Right ventricle myocardium inferior (tissue), 1 donor: ENCODE data around the gene EDN1. TPM values are rescaled to one million over a fixed set of nuclear protein-coding genes. Genes with fewer than 3 reads are reported as not detected.

Experiments
- ATAC-seq: fragments of 200-7000 bp; cut with Tn5 transposase; one replicate; pipeline ENCODE4 v1.9.1; 2020; ENCODE audit warnings: mild to moderate bottlenecking, moderate library complexity
- DNase-seq: peaks from one replicate; pipeline ENCODE4 v3.0.0; 2021; ENCODE audit errors: missing footprints
- intact Hi-C: fragments of 100-400 bp; cut with DNase I; formaldehyde crosslinking; loops from one replicate; pipeline ENCODE4 v1.11.0; 2022
- total RNA-seq: library from RNA; stranded (reverse); fragmentation: NEBNext Ultra II Directional; extraction: Animal tissue kit (Norgen Biotek cat#: 25700); gene quantifications from one replicate; pipeline ENCODE4 v1.2.1, GENCODE V29; 2021
- donor health status: DM: no; HTN: yes; CAD: no; lungs with severe emphysema.

EDN1 gene
- total RNA-seq, 1 donor from 2014 or later = 2.9 TPM

DNA sequence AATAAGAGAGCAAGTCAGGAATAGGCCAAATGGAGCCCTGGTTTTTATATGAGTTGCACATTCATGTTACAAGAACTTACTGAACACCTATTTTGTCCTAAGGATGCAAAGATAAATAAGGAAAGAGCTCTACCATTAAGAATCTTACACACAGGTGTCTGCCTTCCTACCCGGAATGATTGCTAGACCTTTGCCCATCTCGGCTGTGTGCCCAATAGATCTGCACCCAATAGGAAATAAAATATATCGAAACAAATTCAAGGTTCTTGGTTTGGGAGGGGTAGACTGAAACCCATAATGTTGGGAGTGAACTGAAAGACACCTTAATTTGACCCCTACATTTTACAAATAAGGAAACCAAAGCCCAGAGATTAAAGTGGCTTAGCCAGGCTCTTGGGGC lies 48.9 kb downstream of the EDN1 start:
- no peak for DNase-seq
- no peak for ATAC-seq
- intact Hi-C loops = no loop called here

DNA sequence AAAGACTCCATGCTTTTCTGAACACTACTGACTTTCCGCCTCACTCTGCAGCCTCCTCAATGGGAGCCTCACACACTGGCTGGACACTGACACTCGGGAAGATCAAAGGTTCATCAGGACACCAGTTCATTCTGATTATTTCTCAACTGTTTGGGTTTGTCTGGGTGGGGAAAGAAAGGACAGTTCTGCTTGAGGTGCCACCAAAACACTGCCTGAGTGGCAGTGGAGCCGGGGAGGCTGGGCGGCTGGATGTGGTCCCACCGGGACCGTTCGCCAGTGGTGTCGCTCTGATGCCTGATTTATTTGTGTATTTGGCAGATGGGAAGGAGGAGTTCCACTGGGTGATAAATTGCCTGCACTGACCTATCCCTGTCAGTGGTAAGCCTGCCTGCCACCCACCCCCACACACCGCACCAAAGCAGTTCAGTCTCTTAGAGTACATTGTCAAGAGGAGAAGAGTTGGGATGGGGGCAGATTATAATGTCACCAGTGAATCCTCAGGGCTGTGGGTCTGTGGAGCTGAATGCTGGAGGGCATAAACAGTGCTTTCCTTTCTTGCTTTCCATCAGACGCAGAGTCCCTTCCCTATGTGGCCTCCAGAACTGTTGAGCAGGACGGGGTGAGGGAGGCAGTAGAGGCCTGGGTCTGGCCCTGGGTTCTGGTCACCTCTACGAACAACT lies 49.8 kb downstream of the EDN1 start:
- intact Hi-C loops = no loop called here
- ATAC-seq (no peak), DNase-seq (peak; percentile 48)

DNA sequence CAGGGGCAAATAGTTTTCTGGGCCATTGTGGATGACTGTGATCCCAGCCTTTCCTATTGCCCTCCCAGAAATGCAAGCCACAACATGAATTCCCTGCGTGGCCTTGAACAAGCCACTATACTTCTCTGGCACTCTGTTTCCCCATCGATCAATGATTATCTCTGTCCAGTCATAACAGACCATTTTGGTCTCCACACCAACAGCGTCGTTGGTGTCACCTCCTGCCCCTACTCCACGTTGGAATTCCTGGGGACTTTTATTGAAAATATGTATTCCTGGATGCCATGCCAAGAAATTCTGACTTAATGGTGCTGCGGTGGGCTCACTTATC lies 50.3 kb downstream of the EDN1 start:
- ATAC-seq (no peak), DNase-seq (no peak)
- intact Hi-C loops = no loop called here

DNA sequence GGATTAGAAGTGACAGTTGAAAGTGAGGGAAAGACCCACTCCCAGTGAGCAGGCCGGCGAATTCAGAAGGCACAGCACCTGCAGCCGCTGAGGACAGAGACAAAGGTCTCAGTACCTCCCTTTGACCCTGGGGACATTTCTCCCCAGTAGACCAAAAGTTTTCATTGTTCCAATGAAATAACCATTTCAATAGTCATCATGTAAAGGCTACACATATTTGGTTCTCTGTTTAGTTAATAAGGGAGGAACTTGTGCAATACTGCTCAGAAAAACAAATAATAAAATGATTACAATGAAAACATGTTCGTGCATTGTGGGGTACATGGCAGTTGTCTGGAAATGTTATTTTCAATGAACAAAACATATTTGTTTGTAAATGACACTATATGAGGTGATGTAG lies 52.5 kb downstream of the EDN1 start:
- ATAC-seq (no peak), DNase-seq (no peak)
- intact Hi-C loops = no loop called here

DNA sequence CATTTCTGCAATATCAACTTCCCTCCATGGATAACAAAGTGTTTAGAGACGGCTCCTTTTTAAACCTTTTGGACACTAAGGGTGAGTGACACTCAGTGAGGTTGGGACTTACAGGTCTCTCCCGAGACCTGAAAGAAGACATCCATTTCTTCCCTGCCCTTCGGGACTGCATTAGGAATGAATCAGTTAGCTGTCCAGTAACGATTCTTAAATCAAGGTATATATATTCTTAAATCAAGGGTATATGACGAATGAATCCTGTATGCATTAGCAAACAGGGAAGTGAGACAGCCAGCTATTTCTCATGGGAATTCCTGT lies 52.9 kb downstream of the EDN1 start:
- DNase-seq = no peak
- intact Hi-C loops = no loop called here
- no peak for ATAC-seq

DNA sequence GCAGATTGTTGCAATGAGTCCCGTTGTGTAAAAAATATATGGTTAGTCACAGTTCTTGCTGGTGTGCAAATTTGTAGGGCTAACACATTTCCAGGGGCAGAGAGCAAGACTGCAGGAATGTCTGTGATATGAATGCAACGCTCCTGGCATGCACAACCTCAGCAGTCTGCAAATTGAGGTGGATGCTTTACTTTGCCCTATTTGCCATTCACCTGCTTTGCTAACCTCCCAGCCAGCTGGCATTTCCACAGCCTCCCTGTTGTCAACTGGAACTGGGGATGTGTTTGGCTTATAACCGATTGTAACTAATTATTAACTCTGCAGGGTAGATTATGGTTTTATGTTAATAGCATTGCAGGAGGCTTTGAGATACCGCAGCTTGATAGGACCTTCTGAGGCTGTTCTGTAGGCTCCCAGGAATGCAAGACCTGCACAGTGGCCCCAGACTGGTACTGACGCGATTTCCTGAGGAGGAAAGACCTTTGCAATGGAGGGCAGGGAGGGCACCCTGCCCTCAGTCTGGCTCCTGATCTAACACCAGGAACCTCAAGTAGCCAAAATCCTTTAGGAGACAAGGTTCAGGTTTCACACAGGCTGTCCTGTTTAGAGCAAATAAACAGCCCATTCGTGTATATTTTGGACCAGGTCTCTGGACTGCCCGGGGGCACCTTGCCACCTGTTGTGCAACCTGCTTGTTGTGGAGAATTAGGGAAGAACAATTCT lies 53.4 kb downstream of the EDN1 start:
- intact Hi-C loops = no loop called here
- ATAC-seq (no peak), DNase-seq (no peak)

DNA sequence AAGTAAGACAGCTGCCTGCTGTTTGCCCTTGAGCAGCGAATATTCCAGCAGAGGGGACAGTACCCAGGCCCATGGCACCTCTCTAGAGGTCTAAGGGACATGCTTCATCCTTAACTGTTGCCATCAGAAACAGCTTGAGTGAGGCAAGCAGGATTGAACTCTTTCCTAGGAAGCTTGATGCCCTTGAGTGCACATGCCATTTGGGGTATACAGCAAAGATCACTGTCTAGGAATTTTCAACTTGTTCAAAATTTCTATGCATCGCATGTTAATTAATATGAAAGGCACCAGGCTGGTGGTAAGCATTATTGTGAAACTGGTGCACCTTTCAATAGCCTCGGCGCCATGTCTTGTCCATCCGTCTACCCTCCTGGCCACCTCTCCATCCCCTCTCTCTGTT lies 54.1 kb downstream of the EDN1 start:
- intact Hi-C loops = no loop called here
- DNase-seq (no peak), ATAC-seq (no peak)

DNA sequence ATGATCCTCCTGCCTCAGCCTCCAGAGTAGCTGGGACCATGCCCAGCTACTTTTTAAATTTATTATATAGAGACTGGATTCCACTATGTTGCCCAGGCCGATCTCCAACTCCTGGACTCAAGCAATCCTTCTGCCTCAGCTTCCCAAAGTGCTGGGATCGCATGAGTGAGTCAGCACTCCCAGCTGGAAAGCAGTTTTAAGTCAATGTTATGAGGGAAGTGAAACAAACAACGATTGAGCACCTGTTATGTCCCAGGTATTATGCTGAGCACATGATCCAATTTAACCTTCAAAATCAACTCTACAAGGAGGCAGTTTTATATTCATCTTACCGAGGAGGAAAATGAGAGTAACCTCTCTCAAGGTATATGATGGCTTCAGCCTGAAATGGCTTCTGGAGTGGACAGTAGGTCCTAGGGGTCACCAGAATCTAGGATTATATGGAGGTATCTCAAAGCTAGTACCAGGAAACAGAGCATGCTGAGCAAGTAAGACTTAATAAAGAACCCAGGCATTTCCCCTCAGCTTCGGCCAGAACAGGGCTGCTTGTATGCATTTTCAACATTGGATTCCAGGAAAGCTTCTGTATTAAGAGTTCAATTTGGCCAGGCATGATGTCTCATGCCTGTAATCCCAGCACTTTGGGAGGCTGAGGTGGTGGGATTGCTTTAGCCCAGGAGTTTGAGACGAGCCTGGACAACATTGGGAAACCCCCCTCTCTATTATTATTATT lies 55.0 kb downstream of the EDN1 start:
- intact Hi-C loops = no loop called here
- ATAC-seq (no peak), DNase-seq (no peak)

DNA sequence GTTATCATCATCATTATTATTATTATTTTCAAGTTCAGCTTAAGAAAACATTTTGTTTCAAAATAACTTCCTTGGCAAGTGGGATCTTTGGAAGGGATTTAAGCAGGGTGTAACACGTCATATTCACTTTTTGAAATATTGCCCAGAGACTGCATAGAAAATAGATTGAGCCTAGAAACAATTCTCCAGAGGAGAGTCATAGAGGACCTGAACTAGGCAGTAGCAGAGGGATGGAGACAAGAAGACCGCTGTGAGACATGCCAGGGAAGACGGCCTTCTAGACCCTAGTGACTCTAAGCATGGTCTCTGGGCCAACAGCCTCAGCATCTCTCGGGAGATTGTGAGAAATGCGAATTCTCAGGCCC lies 55.5 kb downstream of the EDN1 start:
- DNase-seq (no peak), ATAC-seq (no peak)
- intact Hi-C loops = no loop called here
